HG03108 (cell line): ENCODE data around the gene GDNF.
"Not testable (repeated sequence)": the region's sequence is repeated elsewhere in the genome, so short reads cannot be mapped to it uniquely, and the experiment has no call there.

Experiments used
- ATAC-seq: cut with Tn5 transposase; IDR thresholded peaks from one replicate; pipeline ENCODE4 v1.9.1; 2021; ENCODE audit warnings: moderate library complexity; ENCODE audit not compliant: unreplicated experiment

GDNF gene

DNA sequence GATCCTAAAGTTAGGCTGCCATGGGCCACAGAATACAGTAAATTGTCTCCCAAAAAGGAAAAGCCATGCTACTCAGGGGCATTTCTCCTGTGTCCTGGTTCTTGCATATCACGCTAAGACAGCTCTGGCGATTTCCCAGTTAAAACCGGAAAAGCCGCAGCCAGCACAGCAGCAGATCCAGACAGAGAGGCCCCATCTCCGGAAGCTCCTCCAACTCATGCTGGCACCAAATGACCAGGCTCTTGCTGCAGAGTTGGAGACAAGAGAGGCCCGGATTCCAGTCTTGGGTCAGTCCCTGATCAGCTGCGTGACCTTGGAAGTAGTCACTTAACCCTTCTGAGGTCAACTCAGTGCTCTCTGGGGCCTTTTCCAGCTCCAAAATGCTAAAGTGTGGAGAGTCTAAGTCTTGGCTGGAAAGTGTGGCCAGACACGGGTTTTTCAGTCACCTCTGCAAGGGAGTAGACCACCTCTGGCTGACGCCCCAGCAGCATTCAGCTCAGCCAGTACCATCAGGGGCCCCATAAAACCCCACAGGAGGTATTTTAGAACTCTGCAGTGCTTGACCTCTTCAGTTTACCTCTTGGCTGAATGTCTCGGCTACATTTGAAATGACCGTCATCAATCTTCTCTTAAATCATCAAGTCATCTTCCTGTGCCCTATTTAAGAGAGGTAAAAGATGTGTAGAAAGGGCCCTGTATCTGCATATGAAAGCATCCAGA, 16.2 kb downstream of the GDNF start:
- ATAC-seq, result no peak

DNA sequence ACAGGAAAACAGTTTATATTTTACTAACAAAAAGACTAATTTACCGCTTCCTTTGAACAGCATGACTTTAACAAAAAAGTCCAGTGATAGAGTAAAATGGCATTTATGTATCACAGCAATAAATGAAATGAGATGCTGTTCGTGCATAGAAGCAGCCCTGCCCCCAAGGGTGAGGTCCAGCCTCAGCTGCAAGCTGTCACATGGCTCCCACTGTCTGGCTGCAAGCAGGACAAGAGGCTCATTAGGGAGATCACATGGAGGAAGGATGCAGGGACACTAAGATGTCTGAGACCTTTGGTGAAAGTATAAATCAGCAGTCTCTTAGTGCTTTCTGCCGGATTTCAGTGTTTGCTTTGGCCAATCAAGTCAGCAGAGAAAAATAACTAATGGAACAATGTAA, 23.0 kb downstream of the GDNF start:
- ATAC-seq, result no peak

DNA sequence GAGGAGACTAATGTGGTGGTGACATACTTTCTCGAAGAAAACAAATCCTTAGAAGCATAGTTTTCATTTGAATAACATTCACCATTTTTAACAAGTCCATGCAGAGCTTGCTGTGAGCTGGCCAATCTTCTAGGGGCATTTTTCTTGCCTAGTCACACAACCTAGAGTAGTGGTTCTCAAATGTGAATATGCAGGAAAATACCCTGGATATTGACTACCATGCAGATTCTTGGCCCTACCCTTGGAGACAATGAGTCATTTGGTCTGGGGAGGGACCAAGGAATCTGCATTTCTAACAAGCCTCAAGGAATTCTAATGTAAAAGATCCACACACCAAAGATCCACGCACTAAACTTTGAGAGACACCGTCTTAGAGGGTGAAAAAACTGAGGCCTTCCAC, 23.5 kb downstream of the GDNF start:
- no peak for ATAC-seq

DNA sequence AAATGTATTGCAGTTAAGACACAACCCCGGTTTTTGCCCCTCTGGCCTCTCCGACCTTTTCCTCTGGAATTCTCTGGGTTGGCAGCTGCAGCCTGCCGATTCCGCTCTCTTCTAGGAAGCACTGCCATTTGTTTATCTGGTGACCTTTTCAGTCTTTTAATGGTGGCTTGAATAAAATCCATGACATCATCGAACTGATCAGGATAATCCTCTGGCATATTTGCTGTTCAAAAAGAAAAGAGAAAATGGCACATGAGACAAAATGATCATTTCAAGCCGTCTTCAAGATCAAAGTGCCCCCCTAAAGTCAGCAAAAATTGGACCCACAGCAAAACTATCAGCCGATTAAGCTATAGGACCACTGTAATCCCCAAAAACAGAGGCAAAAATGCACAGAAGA, 23.9 kb downstream of the GDNF start:
- ATAC-seq, result no peak

DNA sequence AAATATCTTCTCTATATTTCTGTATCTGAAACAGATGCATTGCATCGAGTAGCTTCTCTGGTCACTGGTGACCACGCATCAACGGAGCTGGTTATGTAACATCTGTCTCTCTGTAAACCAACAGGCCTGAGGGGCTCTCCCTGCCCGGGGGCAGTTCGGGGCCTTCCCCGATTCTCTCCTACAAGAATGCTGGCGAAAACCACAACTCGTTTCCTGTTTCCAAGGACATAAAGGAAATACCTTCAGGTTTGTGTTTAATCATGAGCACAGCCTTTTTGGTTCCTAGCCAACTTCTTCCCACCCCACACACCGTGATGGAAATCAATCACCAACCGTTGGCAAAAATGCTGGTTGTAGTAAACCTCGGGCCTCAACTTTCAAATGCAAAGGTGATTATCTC, 25.1 kb downstream of the GDNF start:
- ATAC-seq, result peak; percentile 59

DNA sequence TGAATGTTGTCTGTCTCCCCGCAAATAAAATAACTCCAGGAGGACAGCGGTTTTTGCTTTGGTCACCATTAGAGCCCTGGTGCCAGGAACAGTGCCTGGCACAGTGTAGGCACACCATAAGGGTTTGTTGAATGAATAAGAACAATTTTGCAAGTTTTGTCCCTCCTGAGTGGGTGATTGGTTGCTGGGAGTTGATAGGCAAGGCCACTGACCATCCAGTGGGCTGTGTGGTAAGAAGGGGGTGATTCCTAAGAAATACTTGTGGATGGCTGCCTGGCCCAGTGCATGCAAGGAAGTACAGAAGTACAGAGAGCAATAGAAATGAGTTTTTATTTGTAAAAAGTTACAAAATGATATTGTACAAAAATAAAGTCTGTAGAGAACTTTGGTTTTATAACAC, 27.5 kb downstream of the GDNF start:
- no peak for ATAC-seq

DNA sequence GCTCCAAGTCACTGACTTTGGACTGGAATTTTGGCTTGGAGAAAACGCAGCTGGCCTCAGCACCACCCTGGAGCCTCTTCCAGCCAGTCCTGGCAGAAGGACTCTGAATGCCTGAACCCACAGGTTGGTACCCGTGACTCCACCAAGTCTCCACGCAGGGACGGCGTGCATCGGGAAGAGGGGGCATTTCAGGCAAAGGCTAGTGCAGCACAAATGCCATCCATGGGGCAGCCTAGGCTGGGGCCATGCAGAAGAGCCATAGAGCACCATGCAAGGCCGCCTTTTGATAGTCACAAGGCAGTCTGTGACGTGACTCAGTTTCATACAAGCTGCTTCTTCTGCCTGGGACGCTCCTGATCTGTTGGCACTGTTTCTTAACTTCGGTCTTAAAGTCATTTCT, 28.0 kb downstream of the GDNF start:
- ATAC-seq, result no peak

DNA sequence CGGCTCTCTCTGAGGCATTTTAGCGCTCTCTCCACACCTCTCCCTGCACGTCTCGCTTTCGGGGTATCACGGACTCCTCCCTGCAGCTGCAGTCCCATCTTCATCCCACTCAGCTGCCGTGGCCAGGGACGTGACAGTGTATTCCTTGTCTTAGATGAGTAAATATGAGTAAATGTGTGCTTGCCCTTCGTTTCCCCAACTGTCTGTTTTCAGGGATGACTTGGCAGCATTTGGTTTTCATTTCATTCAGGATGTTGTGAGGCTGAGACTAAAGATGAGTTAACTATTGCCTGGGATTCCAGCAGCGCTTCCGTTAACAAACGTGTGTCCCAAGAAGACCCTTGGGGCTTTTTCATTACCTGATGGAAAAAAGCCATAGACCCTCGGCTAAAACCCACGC, 29.5 kb downstream of the GDNF start:
- no peak for ATAC-seq

DNA sequence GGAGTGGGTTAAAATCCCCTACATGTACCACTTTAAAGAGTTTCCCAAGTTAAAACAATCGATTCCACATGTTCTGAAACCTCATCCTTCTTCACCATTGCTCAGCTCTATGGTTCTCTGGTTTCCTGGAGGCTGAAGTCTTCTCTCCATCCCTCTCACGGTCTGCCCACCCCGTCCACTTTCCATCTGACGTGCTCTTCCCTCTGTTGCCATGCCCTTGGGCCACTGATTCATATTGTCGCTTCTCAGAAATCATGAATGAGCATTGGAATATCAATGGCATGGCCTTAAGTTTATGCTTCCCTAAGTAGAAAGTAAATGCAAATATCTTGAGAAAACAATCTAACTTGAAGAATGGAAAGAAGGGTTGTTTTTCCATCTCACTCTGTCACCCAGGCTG, 30.9 kb downstream of the GDNF start:
- no peak for ATAC-seq

DNA sequence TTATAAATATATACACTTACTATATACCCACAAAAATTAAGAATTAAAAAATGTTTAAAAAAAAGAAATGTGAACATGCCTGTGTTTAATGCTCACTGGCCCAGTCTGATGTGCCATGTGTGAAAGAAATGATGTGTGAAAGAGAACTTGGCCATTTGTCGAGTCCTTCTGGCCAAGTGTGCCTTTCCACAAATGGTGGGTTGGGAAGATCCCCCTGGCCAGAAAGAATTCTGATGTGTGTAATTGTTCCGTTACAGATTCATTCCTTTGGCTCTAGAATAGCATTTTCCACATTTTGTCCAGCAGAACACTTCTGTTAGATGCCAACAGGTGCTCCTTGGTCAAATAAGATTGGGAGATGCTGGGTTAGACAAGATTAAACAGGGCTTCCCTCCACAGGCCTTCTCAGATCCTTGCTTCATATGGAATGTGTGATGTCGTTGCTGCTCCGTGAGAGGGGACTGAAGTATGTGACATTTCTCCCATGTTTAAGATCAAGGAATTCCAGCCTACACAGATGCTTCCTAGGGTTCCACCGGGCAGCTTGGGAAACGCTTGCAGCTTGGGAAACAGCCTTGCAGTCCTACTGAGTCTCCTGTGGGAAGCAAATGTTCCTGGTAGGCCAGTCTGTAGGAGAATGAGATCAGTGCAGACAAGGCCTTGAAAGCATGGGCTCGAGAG, 32.1 kb downstream of the GDNF start:
- ATAC-seq, result no peak

DNA sequence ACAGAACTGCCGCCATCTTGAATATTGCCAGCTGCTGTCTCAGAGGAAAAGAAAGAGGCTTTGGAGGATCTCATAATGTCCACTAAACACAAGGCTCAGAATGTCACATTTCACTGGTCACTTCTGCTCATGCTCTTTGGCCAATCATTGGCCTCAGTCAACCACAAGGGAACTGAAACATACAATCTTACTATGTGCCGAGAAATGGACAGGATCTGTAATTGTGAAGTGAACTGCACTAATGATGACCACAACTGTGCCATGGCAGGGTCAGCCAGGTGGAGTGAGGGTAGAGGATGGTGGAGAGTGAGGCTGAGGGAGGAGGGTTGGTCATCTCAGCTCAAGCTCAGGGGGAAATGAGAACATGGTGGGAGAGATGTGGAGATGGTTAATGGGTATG, 32.8 kb downstream of the GDNF start:
- no peak for ATAC-seq

DNA sequence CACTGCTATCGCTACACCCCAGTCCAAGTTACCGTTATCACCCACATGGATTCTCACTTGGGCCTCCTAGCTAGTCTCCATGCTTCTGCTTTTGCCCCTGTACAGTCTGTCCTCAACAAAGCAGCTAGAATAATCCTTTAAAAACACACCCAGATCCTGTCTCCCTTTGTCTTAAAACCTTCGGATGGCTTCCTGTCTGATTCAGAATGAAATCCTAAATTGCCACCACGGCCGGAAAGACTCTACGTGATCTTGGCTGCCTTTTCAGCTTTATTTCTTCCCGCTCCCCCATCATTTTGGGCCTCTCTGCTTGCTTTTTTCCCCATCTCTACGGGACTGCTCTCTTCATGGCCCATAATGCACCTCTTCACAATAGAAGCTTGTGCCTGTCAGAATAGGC, 33.4 kb downstream of the GDNF start:
- no peak for ATAC-seq

DNA sequence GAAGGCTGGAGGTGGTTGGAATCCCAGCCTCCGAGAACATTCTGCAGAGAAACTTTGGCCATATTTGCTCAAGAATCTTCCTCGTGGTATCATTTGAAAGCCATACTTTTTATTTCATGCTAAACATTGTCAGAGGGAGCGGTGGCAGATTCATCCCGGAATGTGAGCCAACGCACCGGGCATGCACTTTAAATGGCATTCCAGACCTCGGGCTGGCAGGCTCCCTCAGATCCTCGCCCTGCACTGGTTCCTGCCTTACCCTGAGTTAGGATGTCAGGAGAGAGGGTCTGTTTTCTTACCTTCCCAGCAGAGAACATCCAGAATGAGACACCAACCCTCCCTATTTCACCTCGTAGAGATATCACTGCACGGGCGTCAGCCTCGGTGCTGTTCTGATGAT, 33.8 kb downstream of the GDNF start:
- no peak for ATAC-seq

DNA sequence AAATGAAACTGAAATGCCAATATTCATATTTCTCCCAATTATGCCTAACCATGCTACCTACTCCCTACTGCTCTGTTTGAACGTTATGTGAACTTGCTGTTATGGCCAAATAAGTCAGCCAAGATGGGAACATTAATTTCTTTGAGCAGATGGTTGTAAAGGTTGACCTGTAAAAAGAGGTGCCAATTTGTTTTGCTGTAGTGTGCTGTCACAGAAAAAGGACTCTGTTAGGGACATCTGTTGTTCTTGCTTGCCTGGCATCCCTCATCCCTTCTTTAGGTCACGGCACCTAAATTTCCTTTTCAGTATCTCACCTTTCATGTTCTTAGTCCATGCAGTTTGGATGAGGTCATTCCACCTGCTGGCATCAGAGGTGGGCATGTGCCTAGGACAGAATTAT, 35.4 kb downstream of the GDNF start:
- ATAC-seq, result no peak

DNA sequence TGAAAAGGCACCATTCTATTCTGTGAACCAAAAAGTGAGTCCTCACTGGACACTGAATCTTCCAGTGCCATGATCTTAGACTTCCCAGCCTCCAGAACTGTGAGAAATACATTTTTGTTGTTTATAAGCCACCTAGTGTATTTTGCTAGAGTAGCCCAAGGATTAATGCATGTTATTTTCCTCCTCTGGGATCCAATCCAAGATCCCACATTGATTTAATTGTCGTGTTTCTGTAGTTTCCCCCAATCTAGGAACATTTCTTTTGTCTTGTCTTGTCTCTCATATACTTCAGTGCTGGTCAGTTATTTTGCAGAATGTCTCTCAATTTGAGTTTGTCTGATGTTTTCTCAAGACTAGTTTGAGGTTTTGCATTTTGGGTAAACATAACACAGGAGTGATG, 36.4 kb downstream of the GDNF start:
- ATAC-seq, result no peak

DNA sequence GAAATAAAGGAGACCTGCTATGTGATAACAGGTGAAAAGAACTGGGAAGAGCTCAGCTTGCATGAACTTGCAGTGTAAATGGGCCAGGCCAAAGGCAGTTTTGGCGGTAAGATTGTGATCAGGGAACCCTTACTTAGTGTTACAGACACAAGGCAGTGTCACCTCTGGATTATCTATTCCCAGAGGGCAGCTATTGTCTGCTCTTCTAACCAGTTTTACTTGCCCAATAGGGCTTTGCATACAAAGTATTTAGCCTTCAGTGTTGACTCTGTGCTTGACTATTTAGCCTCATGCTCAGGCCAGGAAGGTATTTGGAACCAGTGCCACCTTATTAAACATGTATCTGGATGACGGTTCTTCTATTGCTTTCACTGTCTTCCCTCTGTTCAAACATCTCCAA, 38.3 kb downstream of the GDNF start:
- ATAC-seq, result no peak

DNA sequence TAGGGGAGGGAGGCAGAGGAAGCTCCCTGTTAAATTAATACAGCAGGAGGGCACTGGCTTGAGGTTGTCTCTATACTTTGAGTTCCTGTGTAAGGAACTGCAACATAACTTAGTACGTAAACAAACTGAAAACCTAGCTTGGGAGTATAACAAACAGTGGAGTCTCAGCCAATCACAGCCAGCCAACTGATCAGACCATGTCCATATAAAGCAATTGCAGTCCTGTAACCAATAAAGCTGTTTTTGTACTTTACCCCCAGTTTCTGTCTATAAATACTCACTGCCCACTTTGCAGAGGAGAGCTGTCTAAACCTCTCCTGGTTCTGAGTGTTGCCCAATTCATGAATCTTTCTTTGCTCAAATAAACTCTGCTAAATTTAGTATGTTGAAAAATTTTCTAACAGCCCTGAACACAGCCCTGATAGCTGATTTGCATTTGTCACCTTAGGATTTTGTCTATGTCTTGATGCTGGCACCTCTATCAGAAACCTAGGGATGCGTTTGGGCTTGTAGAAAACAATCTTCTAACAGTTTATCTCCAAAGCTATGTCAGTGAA, 39.9 kb downstream of the GDNF start:
- ATAC-seq, result no peak

DNA sequence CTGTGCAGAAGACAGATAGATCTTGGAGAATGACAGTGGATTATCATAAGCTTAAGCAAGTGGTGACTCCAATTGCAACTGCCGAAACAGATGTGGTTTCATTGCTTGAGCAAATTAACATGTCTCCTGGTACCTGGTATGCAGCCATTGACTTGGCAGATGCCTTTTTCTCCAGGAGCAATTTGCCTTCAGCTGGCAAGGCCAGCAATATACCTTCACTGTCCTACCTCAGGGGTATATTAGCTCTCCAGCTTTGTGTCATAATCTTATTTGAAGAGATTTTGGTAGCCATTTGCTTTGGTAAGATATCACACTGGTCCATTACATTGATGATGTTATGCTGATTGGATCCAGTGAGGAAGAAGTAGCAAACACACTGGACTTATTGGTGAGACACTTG, 43.4 kb downstream of the GDNF start:
- not testable (repeated sequence) for ATAC-seq

DNA sequence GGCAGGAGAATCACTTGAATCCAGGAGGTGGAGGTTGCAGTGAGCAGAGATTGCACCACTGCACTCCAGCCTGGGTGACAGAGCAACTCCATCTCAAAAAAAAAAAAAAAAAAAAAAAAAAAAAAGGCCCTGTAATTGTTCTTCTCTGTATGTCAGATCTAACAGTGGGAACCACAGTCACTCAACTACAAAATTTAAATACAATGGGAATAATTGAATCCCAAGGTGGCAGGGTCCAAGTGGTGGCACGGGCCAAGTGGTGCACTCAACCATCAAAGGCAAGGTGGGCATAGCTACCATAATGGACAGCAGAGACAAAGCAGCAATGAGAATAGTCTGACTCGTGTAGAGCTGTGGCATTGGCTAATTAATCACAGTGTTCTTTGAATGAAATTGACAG, 44.5 kb downstream of the GDNF start:
- ATAC-seq, result not testable (repeated sequence)

DNA sequence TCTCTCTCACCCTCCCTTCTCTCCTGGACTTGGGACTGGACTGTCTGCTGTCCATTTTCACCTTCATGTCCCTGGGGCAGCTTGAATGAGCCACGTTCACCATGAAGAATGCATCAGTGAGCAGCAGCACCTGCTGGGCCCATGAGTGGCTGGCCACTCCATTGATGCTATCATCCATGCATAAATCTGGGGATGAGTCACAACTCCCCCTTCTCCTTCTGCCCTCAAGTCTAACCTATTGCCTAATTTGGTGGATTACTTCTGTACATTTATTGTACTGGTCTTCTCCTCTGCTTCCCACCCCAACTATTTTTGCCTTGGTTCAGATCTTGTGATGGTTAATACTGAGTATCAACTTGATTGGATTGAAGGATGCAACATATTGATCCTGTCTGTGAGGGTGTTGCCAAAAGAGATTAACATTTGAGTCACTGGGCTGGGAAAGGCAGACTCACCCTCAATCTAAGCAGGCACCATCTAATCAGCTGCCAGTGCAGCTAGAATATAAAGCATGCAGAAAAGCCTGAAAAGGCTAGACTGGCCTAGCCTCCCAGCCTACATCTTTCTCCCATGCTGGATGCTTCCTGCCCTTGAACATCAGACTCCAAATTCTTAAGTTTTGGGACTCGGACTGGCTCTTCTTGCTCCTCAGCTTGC, 46.7 kb downstream of the GDNF start:
- no peak for ATAC-seq

DNA sequence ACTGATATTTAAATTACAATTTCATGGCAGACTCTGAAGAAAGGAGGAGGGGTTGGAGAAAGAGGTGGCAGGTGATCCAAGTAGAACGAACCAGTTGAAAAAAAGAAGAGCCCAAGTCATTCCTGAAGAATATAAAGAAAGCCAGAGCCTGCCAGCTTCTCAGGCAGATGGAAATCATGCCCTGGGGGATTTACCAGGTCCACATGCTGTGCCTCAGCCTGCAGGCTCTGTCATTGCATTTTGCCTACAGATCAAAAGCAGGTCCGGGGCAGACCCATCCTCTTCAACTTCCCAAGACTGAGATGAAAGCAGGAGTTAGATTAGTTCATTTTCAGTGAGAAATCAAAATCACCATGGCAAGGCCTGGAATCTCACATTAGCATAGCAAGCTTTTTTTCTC, 48.5 kb downstream of the GDNF start:
- no peak for ATAC-seq

DNA sequence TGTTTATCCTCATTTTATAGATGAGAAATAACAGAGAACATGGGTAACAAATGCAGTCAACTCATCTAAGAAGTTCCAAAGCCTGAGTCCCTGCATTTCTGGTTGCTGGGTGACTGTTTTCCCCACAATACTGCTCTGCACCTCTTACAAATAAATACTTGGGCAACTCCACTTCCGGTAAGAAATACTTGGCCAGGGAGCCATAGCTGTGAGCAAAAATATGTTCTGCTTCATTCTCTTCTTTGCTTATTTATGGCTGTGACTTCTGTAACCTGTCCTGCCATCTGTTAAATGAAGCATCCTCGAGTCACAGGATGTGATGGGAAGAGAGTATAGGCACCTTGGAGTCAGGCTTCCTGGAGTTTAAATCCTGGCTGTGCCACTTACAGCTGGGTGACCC, 49.9 kb downstream of the GDNF start:
- ATAC-seq, result no peak
